Mesothelial cell of epicardium (in vitro differentiated cells): ENCODE measurements around the gene PDE10A. TPM values are rescaled to one million over a fixed set of nuclear protein-coding genes. Genes with fewer than 3 reads are reported as not detected.

Experiments
- DNase-seq, 2 experiments: peaks; one replicate each; pipeline ENCODE4 v3.0.0; 2021; ENCODE audit warnings: low spot score in 2 of 2; ENCODE audit not compliant: unreplicated experiment in 2 of 2
- H3K27ac Mint-ChIP-seq: 2 replicates; pipeline ENCODE4 v1.8.0; 2021; ENCODE audit warnings: mixed read lengths
- H3K27me3 Mint-ChIP-seq: 2 replicates; pipeline ENCODE4 v1.8.0; 2021; ENCODE audit warnings: low read depth, mixed read lengths
- H3K36me3 Mint-ChIP-seq: 2 replicates; pipeline ENCODE4 v1.8.0; 2021; ENCODE audit warnings: mixed read lengths
- H3K4me1 Mint-ChIP-seq: 2 replicates; pipeline ENCODE4 v1.8.0; 2021; ENCODE audit warnings: mixed read lengths
- H3K4me3 Mint-ChIP-seq: 2 replicates; pipeline ENCODE4 v1.8.0; 2021; ENCODE audit warnings: mild to moderate bottlenecking, moderate library complexity, mixed read lengths
- H3K9me3 Mint-ChIP-seq: 2 replicates; pipeline ENCODE4 v1.8.0; 2021; ENCODE audit warnings: mixed read lengths
- CTCF ChIP-seq: fragments of 200-600 bp; sonication (generic); IDR thresholded peaks from one replicate; pipeline ENCODE4 v1.5.0; 2021; ENCODE audit warnings: antibody characterized with exemption; ENCODE audit not compliant: unreplicated experiment
- total RNA-seq: library from RNA; stranded (reverse); gene quantifications from 3 replicates; pipeline ENCODE4 v1.2.1, GENCODE V29; 2021

The PDE10A gene
- total RNA-seq, 1 donor from 2014 or later: 12.8 TPM

GRCh38 chr6:165306955-165307354 lies 356.1 kb downstream of the PDE10A start:
- H3K4me3 Mint-ChIP-seq: no peak overlapping the region
- no peaks in the 10 kb centered on the region for H3K9me3 Mint-ChIP-seq
- no peaks in the 10 kb centered on the region for H3K36me3 Mint-ChIP-seq
- H3K27ac Mint-ChIP-seq: no peak overlapping the region
- peaks cover 4% of the 10 kb centered on the region for H3K4me1 Mint-ChIP-seq
- no peak for DNase-seq
- TF ChIP-seq CTCF: no peak
- H3K27me3 Mint-ChIP-seq: peaks cover 30% of the 10 kb centered on the region

GRCh38 chr6:165301372-165302246 lies 361.4 kb downstream of the PDE10A start:
- Mint-ChIP-seq H3K27me3 (peaks cover 7% of the 10 kb centered on the region), H3K27ac (no peak overlapping the region), H3K4me1 (no peaks in the 10 kb centered on the region), H3K4me3 (no peak overlapping the region), H3K36me3 (no peaks in the 10 kb centered on the region), H3K9me3 (no peaks in the 10 kb centered on the region)
- DNase-seq: no peak
- TF ChIP-seq CTCF: no peak

- H3K36me3 Mint-ChIP-seq: no peaks in the 10 kb centered on the region
- DNase-seq: no peak
- TF ChIP-seq CTCF: no peak
- H3K4me3 Mint-ChIP-seq: no peak overlapping the region
- no peaks in the 10 kb centered on the region for H3K9me3 Mint-ChIP-seq
- H3K27ac Mint-ChIP-seq: no peak overlapping the region
- H3K27me3 Mint-ChIP-seq: peaks cover 12% of the 10 kb centered on the region
- no peaks in the 10 kb centered on the region for H3K4me1 Mint-ChIP-seq
Observed at GRCh38 chr6:165300422-165300936, 362.6 kb downstream of the PDE10A start.

- Mint-ChIP-seq H3K4me1 (no peaks in the 10 kb centered on the region), H3K4me3 (no peak overlapping the region), H3K27me3 (peaks cover 12% of the 10 kb centered on the region), H3K36me3 (no peaks in the 10 kb centered on the region), H3K27ac (no peak overlapping the region), H3K9me3 (peaks cover 4% of the 10 kb centered on the region)
- no peak for TF ChIP-seq CTCF
- no peak for DNase-seq
Observed at GRCh38 chr6:165298875-165299274, 364.2 kb downstream of the PDE10A start.

- Mint-ChIP-seq H3K4me3 (no peak overlapping the region), H3K9me3 (peaks cover 4% of the 10 kb centered on the region), H3K36me3 (no peaks in the 10 kb centered on the region), H3K27me3 (peaks cover 12% of the 10 kb centered on the region), H3K4me1 (no peaks in the 10 kb centered on the region), H3K27ac (no peak overlapping the region)
- TF ChIP-seq CTCF: no peak
- no peak for DNase-seq
Observed at GRCh38 chr6:165298402-165298801, 364.6 kb downstream of the PDE10A start.
